ENCODE data around the gene HECTD1.
"Not testable (repeated sequence)": the region's sequence is repeated elsewhere in the genome, so short reads cannot be mapped to it uniquely, and the experiment has no call there.

HECTD1 gene

DNA sequence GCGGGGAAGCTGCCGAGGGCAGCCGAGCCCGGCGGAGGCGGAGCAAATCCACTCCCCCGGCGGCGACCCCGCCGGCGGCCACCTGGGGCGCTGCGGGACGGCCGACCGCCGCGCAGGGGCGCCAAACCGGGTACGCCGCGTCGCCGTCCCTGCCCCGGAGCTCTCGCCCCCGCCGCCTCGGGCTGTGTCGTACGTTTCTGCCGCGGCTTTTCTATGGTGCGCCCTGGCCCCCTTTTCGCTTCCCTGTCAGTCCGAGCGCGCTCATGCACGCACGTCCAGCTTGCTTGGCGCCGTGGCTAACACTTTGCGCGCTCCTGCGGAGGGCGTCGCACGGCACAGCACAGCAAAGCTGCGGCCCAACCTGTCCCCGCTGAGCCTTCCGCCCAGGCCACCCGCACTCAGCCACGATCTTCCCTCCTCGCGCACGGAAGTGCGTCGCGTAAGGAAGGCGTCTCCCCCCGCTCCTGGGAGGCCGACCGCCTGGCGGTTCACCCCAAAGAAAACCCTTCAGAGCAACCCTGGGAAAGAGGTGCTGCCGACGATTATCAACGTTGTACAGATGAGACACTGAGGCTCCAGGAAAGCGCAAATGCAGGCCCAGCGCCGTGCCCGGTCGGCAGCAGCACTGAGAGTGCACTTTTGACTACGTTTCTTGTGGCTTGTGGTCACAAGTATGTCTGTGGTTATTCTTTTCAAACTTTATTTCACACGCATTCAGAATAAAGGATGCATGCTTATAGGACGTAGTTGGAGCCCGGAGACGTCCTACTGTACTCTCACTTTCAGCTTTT is at the start of gene HECTD1:
HECTD1 (minus strand) TSS at position 39 of the 791 bp plus-strand sequence. CDS start 1,857 bp downstream, outside the sequence.
- DNase-seq, result peak; percentile 97

- DNase-seq, result no peak
These were observed 49.6 kb upstream of the HECTD1 start for GRCh38 chr14:31257244-31257553.

DNA sequence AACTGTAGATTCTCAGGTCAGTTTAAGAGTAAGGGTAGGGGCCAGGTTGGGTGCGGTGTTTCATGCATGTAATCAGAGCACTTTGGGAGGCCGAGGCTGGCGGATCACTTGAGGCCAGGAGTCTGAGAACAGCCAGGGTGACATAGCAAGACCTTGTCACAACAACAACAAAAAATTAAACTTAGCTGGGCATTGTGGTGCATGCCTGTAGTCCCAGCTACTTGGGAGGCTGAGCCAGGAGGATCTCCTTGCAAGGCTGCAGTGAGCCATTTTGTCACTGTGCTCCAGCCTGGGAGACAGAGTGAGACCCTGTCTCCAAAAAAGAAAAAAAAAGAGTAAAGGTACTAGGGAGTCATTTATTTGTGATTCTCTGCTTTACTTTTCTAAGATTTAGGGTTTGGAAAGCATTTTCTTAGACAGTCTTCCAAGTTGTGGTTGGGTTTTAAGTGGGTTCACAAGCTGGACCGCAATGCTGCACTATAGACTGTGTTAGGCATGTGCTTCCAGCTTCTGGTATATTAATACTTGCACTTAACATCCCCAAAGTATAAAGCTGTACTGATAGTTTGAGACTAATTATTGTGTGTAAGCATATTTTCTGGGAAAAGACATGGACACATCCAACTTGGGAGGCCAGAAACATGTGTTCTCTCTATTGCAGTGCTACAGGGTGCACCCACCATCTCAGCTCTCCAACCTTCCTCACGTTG is 49.1 kb upstream of the HECTD1 start:
- no peak for DNase-seq

GRCh38 chr14:31255918-31256317 is 48.3 kb upstream of the HECTD1 start:
- not testable (repeated sequence) for DNase-seq

DNA sequence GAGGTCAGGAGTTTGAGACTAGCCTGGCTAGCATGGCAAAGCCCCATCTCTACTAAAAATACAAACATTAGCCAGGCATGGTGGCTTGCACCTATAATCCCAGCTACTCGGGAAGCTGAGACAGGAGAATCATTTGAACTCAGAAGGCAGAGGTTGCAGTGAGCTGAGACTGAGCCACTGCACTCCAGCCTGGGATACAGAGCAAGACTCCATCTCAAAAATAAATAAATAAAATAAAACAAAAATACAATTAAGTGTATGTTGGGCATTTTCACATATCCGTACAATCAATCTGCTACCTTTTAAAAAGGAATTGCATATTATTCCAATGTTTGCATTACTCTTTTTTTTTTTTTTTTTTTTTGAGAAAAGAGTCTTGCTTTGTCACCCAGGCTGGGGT is 47.7 kb upstream of the HECTD1 start:
- DNase-seq, result no peak

GRCh38 chr14:31253746-31254471 is 46.3 kb upstream of the HECTD1 start:
- DNase-seq, result no peak

DNA sequence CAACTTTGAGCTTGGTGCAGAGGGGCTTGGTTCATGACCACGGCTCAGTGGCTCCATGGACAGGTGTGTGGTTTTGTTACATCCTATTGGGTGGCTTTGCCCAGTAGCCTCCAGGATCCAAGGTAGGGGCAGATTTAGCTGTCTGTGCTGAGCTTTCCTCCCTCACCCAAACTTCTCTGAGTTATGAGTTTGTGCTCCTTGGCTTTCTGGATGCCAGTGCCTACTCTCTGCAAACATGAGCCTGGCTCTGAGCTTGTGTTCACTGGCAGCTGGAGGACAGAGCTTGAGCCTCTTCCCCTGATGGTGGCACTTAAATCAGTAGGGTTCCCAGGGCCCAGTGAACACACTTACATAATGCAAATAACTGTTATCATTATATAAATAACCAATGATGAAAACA is 45.3 kb upstream of the HECTD1 start:
- peak; percentile 16 for DNase-seq

DNA sequence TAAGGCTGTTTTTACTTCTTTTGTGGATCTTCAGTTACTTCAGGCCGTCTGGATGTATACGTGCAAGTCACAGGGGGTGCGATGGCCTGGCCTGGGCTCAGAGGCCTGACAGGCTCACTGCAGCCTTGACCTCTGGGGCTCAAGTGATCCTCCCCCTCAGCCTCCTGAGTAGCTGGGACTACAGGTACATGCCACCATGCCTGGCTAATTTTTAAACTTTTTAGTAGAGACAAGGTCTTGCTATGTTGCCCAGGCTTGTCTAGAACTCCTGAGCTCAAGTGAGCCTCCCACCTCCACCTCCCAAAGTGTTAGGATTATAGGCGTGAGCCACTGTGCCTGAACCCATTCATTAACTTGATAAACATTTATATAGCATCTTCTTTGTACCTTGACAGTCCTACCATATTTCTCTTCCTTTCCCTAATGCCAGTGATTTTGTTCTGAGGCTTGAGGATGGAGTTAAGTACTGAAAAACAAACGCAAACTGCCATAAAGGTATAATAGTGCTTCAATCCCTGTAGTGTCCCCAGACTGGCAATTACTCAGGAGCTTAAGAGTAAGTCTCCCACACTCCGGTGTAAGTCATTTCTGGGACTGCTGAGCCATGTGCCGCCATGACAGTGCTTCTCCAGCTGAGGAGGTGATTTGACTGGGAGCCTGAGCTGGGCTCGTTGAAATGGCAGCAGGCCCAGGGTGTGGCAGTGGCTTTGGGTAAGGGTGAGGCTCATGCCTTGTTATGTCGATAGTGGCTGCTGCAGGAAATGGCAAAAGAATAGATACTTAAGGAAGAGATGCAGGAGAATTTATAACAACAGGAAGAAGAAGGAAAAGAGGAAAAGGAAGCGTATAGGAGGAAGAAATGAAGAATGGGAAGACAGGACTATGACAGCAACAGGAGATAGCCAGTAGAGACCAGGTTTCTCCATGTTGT is 43.7 kb upstream of the HECTD1 start:
- DNase-seq, result peak; percentile 81

DNA sequence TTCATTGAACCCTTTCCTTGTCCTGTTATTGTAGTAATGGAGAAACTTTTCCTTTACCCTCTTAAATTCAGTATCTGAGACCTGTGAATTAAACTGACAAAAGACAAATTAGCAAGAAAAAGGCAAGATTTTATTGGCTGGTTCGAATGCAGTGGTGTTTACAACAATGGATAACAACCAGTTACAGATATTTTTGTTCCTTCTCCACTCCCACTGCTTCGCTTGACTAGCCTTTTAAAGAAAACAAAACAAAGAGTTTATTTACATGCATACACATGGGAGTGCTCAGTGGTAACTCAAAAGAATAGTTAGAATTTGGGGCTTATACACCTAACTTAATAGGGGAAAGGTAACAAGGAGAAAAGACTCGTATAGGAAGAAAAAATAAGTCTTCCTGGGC is 37.0 kb upstream of the HECTD1 start:
- DNase-seq, result no peak

DNA sequence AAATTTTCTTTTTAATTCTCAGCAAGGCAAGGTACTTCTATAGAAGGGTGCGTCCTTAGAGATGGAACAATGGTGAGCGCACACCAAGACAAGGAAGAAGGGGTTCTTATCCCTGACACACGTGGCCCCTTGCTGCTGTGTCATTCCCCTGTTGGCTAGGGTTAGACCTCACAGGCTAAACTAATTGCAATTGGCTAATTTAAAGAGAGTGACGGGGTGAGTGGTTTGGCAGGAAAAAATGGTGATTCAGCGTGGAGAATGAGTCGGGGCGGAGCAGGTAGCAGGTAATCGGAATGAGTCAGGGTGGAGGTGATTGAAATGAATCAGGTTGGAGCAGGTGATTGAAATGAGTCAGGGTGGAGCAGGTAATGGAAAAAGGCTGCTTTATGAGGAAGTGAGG is 36.3 kb upstream of the HECTD1 start:
- no peak for DNase-seq

GRCh38 chr14:31242161-31242940 is 34.8 kb upstream of the HECTD1 start:
- not testable (repeated sequence) for DNase-seq

GRCh38 chr14:31241450-31242114 is 34.0 kb upstream of the HECTD1 start:
- no peak for DNase-seq

GRCh38 chr14:31239741-31240140 is 32.1 kb upstream of the HECTD1 start:
- no peak for DNase-seq

- no peak for DNase-seq
These were observed 27.9 kb upstream of the HECTD1 start for GRCh38 chr14:31235462-31235861.

GRCh38 chr14:31232081-31232480 is 24.5 kb upstream of the HECTD1 start:
- DNase-seq, result no peak

DNA sequence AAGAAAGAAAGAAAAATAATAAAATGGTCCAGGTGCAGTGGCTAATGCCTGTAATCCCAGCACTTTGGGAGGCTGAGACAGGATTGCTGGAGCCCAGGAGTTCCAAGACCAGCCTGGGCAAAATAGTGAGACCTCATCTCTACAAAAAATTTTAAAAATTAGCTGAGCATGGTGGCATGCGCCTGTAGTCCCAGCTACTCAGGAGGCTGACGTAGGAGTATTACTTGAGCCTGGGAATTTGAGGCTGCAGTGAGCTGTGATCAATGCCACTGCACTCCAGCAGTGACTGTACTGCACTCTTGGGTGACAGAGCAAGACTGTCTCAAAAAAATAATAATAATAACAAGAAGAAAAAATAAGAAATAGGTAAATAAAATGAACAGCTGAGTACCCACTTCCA is 23.7 kb upstream of the HECTD1 start:
- not testable (repeated sequence) for DNase-seq

DNA sequence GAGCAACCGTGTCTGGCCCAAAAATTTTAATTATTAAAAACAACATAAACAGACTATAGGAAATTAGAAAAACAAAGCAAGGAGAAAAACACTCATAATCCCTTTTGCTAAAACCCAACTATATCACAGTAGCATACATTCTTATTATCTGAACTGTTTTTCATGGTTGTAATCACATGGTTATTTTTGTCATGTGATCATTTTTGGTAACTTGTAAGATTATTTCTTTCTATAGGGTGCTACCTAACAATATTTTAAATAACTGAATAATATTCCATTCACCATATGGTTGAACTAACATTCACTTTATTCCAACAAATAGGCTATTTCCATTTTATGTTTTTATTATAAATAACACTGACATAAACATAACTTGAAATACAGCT is 23.0 kb upstream of the HECTD1 start:
- DNase-seq, result no peak

- peak; percentile 92 for DNase-seq
These were observed 22.3 kb upstream of the HECTD1 start for GRCh38 chr14:31229638-31230572.

DNA sequence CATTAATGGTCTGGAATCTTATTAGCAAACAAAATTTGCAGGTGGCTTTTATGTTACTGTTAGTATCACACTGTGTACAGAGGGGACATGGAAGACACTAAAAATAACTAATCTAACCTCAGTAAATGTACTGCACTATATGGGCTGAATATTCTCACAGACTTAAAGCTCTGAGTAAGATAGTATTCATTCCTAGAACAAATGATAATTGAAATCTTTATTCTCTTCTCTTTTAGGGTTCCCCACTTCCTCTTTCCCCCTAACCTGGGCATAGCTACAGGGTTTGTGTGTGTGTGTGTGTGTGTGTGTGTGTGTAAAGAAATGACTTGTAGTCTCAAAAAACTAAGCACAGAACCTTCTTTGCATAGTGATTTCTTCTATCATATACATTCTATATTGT is 21.4 kb upstream of the HECTD1 start:
- peak; percentile 43 for DNase-seq

- DNase-seq, result no peak
These were observed 20.9 kb upstream of the HECTD1 start for GRCh38 chr14:31228533-31228932.
